ENCODE data around the gene AFDN.

- no peak for TF ChIP-seq CTCF (conservative IDR thresholded peaks at IDR 0.05 in 1 of 2, IDR thresholded peaks at IDR 0.05 in 1 of 2; ENCODE audit: extremely low read depth in 1 of 2, insufficient read depth in 1 of 2, low read depth in 1 of 2, low read length in 2 of 2)
- no peak for TF ChIP-seq EZH2 (IDR thresholded peaks at IDR 0.05; ENCODE audit: borderline replicate concordance, low read length)
Observed at GRCh38 chr6:167839343-167839742, 12.6 kb downstream of the AFDN start.
